ENCODE results near the gene LRRC34.

Gene LRRC34

DNA sequence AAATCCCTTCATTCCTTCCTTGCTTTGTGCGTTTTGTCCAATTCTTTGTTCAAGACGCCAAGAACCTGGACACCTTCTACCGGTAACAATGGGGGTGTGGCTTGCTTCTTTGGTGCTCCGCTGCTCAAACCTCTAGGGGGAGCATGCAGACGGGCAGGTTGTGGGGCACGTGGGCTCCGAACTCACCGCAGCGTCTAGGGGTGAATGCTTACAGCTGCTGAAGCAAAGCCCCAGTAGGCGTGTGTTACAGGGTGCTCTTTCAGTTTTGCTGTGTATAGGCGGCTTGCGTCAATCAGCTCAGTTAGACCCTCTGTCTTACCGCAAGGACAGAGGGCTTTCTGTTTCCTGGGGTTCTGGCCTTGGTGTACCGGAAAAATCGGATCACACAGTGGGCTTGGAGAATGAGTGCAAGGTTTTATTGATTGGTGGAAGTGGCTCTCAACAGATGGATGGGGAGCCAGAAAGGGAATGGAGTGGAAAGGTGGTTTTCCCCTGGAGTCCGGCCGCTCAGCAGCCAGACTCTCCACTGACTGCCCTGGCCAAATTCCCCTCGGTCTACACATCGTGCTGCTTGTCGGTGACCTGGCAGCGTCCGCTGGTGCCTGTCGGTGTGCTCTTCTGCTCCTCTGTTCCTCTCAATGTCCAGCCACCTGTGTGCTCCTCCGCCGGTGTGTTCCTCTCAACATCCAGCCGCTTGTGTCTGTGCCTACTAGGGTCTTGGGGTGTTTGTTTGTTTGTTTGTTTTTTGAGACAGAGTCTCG, 1.2 kb upstream of the LRRC34 start:
- DNase-seq (ENCODE audit: low spot score): peak; percentile 74

DNA sequence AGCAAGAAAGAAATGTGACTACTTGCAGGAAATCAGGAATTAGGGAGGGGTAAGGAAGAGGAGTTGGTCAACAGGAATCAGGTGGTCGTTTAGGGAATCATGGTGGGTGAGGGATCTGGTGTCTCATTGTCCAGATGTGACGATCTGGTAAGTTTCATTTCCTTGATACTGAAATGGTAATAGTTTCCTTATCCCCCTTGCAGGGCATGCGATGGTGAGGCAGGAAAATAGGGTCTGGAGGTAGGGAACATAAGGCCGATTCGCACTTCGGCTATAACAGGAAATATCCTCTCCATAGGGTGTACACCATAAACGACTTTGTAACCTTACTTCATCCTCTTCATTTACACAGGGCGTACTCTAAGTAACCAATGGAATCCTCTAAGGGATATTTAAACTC, 574 bp upstream of the LRRC34 start:
- no peak for DNase-seq (ENCODE audit: low spot score)

DNA sequence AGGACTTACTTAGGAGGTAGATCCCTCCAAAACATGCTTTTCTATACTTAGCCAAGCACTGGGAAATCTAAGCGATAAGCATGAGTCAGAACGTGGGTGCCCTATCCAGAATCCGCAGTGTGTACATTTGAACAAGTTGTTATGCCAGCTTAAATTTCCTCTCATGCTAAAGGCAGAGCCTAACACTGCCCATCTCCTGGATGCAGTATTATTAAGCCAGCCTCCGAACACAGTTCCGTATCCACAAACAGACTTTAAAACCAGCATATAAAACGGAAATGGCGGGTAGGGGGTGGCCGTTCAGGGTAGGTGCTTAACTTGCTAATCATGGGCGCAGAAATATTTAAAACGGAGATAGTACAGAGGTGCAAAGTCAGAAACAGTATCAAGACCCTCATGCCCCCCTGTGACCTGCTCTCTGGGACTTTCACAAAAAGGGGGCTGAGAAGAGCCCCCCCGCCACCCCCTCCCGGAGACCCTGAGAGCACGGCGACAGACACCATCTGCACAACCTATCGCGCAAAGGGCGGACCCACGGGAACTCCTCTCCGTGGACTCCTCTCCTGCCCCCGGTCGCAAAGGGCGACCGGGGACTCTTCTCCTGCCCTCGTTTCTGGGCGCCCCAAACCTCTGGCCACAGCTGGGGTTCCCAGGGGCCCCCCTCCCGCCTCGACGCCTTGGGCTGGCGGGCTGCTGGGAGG, 923 bp downstream of the LRRC34 start:
- peak; percentile 57 for DNase-seq (ENCODE audit: low spot score)

DNA sequence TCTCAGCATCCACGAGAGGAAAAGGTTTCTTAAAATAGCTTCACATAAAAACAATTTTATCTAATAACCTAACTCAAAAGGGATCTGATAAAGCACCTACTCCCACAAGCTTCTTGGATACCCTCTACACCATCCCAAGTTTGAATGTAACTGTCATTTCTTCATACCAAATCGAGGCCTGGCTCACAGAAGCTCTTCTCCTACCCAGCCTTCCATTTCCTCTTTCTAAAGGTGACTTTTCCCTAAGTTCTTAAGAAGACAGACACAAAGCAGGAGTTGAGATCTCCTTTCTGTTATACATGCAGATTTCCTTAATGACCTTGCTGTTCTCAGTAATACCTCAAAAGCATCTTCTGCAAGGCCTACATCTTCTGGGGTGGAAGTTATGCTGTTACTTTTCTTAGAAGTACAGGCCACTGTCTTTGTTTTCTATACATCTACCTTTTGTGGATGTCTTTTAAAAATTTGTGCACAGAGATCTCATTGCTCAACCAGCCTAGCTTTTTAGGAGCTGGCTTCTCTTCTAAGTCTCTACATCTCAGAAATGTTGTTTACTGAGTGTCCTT, 3.4 kb downstream of the LRRC34 start:
- no peak for DNase-seq (ENCODE audit: low spot score)

DNA sequence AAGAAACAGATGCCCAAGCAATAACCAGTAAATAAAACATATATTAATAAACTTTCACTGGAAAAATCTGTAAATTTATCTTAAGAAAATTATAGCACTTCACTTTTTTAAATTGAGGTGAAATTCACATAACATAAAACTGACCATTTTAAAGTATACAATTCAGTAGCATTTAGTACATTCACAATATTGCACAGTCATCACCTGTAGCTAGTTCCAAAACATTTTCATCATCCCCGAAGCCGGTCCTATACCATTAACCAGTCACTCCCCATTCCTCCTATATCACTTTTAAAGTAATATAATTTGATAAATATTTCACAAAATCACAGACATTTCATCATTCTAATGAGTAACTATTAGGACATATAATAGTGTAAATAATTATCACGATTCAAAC, 8.0 kb downstream of the LRRC34 start:
- no peak for DNase-seq (ENCODE audit: low spot score)

DNA sequence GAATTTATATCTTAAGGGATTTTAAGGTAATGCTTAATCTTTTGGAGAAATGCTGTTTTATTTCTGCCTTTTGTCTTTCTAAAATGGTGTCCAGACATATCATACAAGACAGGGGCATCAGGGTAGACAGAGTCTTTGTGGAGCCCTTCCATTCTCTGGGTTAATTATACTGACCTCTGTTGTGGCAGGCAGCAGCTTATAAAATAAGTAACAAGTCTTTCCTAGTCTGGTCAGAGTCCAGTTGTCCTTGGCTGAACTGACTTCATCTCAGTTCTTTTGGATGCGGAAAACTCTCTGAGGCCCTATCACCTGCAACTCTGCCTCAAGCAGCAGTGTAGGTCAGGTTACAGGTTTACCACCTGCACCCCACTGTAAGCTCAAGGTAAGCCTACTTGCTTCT, 20.3 kb downstream of the LRRC34 start:
- no peak for DNase-seq (ENCODE audit: low spot score)

DNA sequence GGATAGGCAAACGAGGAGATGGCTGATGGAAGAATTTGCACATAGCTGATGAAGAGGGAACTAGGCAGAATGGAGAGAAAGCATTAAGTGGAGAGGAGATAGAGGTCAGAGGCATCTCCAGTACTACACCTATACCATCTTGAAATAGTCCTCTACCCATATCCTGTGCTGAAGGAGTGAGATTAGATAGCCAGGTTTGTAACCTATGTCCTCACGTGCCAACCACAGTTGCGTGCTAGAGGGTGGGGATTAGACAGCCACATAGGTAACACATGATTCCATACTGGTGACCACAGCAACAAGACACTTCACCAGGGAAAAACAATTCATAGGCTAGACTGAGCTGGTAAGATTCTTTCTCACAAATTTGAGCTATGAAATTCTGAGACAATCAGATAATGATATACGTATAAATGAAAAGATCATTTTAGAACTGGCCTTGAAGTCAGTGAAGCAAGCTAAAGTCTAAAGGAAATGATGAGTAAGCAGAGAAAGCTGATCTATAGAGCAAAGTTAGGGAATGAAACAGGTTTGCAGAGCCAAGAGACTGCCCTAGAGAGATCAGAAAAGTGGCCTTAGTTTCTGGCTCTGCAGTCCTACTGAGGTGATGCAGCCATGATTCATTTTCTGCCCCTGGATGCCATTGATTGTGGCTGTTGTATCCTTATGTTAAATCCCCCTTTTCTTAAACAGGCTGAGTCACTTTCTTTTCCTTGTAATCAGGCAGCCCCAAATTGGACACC, 21.8 kb downstream of the LRRC34 start:
- no peak for DNase-seq (ENCODE audit: low spot score)

DNA sequence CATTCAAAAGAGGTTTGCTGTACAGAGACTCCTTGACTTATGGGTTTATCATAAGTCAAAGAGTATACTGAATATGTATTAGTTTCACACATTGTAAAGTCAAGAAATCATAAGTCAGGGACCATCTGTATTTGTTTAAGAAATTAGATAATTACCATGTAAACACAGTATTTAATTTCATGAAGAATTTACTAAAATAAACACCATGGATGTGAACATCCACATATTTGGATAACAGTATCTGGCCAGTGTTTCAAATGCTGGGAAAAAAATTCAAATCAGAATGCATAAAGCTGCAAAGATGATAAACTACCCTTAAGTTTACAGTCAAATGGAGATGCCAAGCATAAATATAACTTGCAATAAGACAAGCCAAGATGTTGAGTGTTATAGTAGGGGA, 22.5 kb downstream of the LRRC34 start:
- no peak for DNase-seq (ENCODE audit: low spot score)

DNA sequence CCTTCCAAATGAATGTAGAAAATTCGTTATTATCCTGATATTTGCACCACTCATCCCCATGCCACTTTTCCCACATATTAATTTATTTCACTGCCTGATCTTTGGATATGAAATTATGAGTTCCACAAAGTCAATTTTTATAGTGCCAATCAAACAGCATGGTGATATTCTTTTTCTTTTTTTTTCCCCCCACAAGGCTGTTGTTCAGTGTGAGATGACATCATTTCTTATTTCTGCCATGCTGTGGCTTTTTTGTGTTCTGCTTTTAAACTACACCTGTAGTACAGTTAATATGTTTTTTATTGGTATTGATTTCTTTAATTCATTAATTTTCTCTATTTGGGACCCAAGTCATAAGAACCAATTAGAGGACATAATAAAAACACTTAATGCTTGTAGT, 24.9 kb downstream of the LRRC34 start:
- no peak for DNase-seq (ENCODE audit: low spot score)

DNA sequence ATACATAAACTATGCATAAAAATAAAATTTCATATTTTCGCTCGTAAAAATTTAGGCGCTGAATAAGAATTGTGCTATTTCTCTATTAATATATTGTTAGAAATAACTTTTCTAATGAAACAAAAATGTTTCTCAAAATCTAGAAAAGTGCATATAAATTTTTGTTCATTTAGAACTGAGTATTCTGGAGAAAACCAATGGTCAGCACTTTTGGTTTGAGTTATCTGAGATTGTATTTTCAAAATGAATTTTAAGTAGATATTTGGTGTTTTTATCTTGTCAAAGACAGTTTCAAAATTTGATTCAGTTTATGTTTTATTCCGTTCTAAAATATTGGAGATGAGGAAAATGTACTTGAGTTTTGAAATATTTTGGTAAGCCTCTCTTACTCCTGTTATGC, 25.6 kb downstream of the LRRC34 start:
- no peak for DNase-seq (ENCODE audit: low spot score)

DNA sequence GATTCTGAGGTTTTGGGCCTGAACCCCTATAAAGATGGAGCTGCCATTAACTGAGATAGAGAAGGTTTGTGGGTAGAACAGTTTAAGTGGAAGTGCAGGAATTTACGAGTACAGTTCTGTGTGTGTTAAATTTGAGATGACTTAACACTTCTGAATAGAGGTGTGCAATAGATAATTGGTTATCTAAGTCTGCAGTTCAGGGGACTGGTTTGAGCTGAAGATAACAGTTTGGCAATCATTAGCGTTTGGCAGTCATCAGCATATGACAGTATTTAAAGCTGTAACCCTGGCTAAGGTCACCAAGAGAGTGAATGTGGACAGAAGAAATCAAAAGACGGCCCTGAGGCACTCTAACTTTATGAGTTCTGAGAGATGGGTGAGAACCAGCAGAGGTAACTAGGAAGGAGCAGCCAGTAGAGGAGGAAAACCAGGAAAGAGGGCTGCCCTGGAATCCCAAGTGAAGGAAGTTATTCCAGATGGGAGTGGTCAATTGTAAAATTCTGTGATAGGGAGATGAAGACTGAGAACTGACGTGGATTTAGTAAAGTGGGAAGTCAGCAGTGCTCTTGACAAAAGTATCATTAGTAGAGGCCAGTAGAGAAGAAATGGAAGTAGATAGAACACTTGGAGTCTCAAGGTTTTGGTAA, 31.4 kb downstream of the LRRC34 start:
- no peak for DNase-seq (ENCODE audit: low spot score)

DNA sequence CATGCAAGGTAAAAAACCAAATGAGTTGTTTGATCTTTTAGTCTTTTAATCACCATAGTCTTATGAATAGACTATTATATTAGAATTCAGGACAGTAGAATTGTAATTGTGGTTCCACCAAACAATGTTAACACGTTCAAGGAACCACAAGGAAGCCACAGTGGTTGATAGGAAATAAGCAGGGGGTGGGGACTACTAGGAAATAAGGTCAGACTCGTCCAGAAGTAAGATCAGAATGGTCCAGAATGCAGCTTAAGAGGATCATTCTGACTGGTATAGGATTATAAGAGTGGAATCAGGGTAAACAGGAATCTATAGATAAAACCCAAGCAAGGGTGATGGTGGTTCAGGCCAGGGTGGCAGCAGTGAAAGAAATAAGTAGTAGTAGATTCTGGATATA, 32.0 kb downstream of the LRRC34 start:
- DNase-seq (ENCODE audit: low spot score): no peak

DNA sequence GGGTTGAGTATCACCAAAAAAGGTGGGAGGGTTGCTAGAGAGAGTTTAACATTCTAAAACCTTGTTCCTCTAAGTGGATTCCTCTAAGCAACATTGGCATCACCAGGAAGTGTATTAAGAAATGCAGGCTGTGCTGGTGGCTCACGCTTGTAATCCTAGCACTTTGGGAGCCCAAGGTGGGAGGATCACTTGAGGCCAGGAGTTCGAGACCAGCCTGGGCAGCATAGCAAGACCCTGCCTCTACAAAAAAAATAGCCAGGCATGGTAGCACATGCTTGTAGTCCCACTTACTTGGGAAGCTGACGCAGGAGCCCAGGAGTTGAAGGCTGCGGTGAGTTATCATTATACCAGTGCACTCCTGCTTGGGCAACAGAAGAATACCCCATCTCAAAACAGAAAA, 34.9 kb downstream of the LRRC34 start:
- no peak for DNase-seq (ENCODE audit: low spot score)

DNA sequence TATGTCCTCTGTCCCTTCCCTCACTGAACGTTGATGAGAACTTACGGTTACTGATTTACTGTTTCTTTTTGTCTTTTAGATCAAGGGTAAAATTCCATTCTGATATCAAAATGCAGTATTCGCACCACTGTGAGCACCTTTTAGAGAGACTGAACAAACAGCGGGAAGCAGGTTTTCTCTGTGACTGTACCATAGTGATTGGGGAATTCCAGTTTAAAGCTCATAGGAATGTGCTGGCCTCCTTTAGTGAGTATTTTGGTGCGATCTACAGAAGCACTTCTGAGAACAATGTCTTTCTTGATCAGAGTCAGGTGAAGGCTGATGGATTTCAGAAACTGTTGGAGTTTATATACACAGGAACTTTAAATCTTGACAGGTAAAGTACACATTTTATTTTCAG, 38.5 kb downstream of the LRRC34 start:
- DNase-seq (ENCODE audit: low spot score): no peak

DNA sequence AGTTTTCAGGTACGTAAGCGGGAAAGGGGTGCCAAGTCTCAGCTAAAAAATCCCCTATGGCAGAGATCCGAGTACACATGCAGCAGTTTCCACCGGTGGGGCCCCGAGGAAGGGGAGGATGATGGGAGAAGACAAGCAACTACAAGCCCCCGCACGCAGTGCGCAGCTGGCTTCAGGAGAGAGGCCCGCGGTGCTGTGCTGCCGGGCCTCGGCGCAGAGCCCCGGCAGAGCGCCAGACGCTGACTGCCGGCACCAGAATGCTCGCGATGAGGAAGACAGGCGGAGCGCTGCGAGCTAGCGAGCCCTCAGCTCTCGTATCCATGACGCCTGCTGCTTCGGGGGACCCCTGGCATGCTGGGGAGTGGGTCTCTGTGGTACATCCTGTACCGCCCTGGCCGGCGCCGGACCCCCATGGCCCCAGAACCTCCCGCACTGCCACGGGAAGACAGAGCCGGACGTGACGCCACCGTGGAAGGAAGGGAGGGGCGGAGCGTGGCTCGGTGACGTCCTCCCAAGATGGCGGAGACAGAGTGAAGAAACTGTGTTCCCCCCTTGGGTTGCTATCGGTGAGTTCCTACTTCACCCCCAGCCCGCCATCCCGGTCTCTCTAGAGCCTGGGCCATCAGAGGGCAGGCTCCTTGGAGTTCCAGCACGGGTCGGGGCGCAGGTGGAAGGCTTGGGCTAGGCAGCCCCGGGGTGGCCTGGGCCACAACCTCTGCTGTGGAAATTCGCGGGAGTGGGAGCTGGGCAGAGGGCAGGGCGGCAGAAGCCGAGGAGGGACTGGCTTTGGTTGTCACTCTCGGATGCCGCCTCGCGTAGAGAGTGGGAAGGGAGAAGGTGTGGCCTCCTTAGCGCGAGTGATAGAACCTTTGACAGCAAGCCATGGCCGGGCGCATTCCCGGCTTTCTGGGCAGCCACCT, 39.5 kb downstream of the LRRC34 start, which contains the start of gene MYNN:
Gene MYNN (plus strand): TSS at position 500 of the 920 bp plus-strand sequence. CDS start 900 bp downstream, outside the sequence.
- DNase-seq (ENCODE audit: low spot score): peak; percentile 84

DNA sequence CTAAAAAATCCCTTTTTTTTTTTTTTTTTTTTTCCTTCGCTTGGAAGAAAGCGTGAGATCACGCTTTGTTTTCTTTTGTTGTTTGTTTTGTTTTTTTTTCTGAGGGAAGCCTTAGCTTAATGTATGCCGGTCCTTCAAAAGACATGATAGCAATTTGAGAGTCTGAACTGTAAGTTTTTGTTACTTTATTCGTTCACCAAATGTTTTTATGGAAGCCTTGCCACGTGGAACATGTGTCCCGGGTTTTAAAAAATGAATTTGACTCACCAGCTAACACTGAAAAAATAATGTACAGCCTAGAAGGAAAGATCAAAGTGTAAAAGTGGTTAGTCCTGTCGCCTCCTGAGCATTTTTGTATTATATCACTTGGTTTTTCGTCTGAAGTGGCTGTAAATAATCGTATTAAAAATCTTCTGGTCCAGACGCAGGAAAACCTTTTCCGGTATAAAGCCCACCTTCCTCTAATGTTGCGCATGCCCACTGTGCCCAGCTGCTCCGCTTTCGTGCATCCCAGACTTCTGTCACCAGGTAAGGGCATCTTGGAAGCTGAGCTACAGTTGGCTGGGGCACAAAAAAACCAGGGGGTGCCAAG, 40.3 kb downstream of the LRRC34 start:
- peak; percentile 54 for DNase-seq (ENCODE audit: low spot score)

DNA sequence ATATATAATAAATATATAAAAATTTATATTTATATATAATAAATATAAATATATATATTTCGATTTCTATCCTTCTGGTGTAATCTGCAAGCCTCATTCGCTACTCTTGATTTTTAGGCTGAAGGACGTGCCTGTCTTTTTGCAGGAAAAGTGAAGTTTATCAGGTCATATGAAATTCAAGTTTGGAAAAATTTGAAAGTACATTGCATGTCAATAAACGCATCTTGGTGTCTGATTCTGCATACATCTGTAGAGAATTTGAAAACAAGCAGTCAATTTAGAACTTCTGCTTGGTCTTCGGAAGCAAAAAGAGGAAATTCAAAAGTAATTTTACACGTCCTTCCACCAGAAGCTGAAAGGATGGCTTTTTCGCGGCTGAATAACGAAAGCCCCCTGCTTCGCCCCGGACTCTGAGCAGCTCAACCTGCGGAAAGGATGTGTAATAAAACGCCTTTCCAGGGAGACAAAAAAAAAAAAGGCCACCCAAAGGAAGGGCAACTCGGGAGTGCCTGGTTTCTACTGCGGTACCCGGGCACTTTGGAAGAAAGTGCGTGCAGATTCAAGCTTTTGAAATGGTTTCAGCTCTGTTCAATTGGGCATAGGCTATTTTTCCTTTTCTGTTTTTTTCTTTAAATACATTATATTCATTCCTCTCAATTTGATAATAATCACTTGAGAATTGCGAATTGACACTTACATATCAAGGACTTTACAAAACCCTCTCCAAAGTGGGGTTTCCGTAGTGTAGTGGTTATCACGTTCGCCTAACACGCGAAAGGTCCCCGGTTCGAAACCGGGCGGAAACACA, 41.0 kb downstream of the LRRC34 start:
- DNase-seq (ENCODE audit: low spot score): peak; percentile 21

DNA sequence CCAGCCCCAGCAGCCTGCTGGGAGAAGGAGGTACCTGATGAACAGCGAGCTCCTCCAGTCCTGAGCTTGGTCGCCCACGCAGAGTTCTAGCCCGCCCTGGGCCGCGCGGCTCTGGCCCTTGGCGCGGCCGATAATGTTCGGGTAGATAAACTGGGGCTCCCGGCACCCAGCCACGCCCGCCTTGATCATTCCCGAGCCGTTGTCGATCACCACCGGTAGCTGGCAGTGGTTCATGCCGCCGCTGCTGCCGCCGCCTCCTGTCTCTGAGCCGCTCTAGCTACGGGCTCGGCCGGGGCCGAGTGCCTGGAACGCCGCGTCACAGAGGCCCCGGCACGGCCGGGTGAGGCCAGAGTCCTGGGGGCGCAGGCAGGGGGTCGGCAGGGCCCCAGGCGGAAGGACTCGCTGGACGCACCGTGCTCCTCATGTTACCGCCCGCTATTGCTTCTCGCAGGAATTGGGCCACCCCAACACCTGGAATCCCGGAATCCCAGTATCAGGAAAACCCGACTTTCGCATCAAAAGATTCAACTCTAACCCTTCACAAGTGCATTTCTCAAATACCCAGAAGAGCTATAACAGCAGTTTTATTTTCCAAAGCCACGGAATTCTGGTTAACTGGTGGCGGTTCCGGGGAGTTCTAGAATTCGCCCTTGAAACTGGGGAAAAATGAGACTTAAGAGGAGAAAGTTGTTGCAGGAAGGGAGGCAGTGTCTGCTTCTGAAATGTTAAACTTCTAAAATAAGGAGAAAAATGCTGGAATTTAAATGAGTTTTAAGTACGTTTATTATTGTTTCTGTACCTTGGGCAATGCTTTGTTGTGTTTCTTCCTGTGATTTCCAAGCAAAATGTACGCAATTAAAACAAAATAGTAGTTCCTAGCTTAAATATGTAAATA, 43.2 kb downstream of the LRRC34 start, which contains the start of gene ACTRT3:
Gene ACTRT3 (minus strand): TSS at position 275 of the 895 bp plus-strand sequence. CDS start 41 bp downstream, at position 234.
- DNase-seq (ENCODE audit: low spot score): peak; percentile 55

Measured in germinal center (tissue), 1 donor.